GM12801 (cell line): ENCODE measurements around the gene ABTB2.

Experiments used
- TF ChIP-seq, protein P1 (sequence below): IDR thresholded peaks from one replicate; pipeline ENCODE4 v1.5.1; 2011; ENCODE audit warnings: control low read depth; ENCODE audit not compliant: insufficient read length; ENCODE audit errors: extremely low read depth

ABTB2 gene

GRCh38 chr11:34354782-34355181, 3.0 kb downstream of the ABTB2 start:
- TF ChIP-seq, protein P1, sequence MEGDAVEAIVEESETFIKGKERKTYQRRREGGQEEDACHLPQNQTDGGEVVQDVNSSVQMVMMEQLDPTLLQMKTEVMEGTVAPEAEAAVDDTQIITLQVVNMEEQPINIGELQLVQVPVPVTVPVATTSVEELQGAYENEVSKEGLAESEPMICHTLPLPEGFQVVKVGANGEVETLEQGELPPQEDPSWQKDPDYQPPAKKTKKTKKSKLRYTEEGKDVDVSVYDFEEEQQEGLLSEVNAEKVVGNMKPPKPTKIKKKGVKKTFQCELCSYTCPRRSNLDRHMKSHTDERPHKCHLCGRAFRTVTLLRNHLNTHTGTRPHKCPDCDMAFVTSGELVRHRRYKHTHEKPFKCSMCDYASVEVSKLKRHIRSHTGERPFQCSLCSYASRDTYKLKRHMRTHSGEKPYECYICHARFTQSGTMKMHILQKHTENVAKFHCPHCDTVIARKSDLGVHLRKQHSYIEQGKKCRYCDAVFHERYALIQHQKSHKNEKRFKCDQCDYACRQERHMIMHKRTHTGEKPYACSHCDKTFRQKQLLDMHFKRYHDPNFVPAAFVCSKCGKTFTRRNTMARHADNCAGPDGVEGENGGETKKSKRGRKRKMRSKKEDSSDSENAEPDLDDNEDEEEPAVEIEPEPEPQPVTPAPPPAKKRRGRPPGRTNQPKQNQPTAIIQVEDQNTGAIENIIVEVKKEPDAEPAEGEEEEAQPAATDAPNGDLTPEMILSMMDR: no peak

DNA sequence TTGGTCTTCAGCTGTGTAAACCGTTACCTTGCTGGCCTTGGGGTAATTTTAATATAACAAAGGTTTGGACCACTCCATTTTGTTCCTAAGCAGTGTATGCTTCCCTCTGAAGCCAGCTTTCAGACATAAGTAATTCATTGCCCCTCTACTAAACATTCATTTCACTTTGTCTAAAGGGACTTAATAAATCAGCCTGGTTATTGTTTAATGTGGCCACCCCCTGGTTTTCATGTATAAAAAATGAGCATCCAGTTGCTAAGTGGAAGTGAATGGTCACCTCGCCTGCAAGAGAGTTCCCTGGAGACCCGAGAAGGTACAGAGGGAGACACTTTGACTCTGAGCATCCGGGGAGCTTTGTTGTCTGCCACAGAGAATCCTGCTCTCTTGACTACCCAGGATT, 3.9 kb downstream of the ABTB2 start:
- TF ChIP-seq, protein P1: no peak

DNA sequence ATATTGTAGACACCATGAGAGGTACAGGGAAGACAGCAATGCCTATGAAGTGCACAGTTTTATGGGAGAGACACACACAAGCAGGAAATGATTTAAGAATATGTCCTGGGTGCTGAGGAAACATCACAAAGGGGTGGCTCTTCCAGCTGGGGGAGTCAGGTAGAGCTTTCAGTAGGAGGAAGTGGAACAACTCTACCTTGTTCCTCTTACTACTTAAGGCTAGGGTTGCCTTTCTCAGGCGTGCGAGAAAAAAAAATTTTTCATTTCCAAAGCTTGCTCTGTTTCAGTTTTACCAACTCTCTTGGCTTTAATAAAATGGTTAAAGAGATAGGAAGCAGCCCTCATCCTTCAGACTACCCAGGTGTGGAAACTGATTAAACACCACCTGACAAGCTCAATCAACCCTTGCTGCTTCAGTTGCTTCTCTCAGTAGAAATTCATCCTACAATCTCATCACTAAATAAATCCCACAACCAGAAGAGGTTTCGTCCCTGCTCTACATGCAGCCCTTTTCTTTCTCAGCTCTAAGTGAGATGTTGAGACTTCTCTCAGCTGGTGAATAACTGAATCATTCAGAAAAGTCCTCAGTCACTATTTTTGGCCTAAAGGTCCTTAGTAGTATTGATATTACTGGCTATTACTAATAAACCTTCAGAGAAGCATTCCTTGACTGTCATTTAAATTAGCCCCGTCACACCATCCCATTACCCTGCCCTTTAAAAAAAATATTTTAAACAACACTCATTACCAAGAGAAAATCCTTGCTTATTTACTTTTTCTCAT, 5.9 kb downstream of the ABTB2 start:
- TF ChIP-seq, protein P1: no peak

- TF ChIP-seq, protein P1: no peak
Measured at GRCh38 chr11:34351051-34351450, 6.8 kb downstream of the ABTB2 start.

DNA sequence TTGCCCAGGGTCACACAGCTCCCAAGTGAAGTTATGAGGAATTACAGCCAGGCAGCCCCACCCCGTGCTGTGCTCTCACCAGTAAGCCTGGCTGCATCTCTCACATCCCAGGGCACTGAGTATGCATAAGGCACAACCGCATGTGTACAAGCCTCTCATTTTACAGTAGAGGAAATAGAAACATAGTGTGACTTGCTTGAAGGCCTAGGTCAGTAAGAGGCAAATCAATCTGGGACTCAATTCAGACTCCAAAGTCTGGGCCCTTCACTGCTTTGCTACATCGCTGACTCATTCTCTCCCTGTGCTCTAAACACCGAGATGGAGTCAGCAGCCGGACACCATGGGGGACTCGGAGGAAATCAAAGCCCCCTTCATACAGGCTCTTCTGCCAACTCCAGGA, 7.9 kb downstream of the ABTB2 start:
- TF ChIP-seq, protein P1: no peak

GRCh38 chr11:34348919-34349318, 8.9 kb downstream of the ABTB2 start:
- TF ChIP-seq, protein P1: no peak

DNA sequence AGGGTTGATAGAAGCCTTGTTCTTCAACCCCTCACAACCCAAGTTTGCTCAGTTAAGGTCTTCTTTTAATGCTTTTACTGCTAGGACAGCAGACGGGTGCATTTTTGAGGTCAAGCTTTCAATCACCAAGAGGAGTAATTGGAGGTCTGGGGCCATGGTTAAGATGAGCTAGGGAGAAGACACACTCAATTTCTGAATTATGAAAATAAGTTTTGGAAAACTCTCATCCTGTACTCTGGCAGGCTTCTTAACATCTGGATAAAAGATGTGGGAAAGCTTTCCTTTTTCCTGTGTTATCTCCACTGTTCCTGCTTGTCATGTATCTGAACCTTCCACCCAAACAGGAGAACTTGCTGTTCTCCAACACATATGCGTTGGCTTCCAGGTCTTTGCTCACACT, 9.7 kb downstream of the ABTB2 start:
- TF ChIP-seq, protein P1: no peak
